Endometrium (tissue), 2 donors: ENCODE data around the gene GPRC5D.

Experiments used
- FAIRE-seq: peaks from 2 replicates; lab custom pipeline; 2012; peaks lifted over from hg19 to GRCh38; lab: Jason Lieb, UNC
- donor health status: control.
- donor health status: control.

The GPRC5D gene

DNA sequence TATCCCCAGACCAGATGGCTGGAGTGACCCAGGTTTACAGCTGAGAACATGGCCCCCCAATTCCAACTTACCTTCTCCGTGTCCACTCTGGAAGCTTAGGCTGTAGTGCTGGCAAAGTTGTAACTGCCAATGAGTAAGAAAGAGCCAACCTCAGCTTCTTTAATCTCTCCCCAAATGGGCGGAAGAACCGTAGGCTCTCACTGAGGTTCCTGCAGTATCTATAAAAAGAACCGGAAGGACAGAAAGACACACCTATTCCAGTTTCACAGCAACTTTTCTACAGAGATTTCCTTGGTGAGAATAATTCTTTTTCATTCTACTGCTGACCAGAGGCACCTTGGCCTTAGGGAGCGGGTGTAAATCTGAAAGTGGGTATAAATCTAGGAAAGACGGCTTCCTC lies at the start of gene GPRC5D:
TSS of gene GPRC5D (minus strand) at position 135 of the 400 bp plus-strand sequence. CDS start 1,786 bp downstream, outside the sequence.
- no peak for FAIRE-seq

GRCh38 chr12:13001775-13002040 lies 49.7 kb upstream of the GPRC5D start:
- FAIRE-seq, result no peak

- no peak for FAIRE-seq
Observed at GRCh38 chr12:13000925-13001774, 49.2 kb upstream of the GPRC5D start.

DNA sequence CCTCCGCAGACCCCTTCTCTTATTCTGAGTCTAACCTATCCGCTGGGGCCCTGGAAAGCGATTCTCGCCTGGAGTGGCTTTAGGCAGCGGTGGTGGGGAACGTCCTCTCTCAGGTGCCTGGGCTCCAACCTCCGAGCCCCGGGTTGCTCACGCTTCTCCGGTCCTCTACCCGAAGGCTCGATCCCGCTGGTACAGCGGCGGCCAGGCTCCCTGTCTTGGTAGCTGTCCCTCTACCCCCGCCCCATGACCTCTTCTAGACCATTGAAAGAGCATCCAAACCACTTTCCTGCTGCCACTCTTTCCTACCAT lies 48.6 kb upstream of the GPRC5D start:
- FAIRE-seq, result no peak

DNA sequence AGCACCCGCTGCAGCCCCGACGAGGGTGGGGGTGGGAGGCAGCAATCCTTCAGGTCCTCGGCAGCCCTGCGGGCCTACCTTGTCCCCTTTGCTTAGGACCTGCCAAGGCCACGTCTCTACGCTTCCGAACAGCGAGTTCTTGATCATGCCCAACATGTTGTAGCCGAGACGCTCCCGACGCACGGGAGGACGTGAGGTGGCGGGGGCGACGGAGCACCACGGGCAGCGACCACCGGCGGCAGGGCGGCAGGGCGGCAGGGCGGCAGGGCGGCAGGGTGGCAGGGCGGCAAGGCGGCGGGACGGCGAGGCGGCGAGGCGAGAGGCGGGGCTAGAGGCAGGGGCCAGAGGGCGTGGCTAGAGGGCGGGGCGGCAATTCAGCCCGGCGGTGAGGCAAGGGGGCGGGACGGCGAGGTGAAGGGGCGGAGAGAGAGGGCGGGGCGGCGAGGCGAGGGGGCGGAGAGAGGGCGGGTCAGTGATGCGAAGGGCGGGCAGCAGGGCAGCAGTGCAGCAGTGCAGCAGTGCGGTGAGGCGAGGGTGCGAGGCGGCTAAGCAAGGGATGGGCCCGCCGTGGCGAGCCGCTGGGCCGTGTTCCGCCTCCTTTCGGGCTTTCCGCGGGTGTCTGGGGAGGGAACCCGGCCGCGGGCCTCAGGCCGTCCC lies 48.1 kb upstream of the GPRC5D start, which contains the start of gene HEBP1:
TSS of gene HEBP1 (minus strand) at position 307 of the 657 bp plus-strand sequence. CDS start at position 156, 151 bp downstream.
- FAIRE-seq, result no peak

DNA sequence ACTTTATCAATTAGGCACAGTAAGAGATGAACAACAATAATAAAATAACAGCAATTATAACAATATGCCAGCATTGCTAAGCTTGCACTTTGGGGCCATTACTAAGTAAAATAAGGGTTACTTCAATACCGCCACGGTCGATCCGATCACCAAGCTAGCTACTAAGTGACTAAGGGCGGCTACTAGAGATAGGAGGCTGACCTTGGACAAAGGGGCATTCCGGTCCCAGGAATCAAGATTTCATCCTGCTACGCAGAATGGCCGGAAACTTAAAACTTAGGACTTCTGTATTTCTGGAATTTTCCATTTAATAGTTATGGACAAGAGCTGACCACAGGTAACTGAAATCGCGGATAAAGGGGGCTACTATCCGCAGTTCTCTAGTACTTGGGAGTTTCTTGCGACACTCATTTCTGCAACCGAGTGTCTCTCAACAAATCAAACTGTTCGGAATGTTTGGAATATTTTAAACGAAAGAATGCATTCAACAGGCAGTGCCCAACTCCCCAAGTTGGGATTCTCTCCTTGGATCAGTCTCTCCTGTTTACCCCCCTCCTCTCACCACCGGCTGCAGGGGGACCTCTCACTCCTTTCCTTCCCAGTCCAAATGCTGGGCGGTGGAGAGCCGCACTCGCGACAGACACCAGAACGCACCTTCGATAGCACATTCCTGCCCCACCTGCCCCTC lies 47.4 kb upstream of the GPRC5D start:
- no peak for FAIRE-seq

- no peak for FAIRE-seq
Observed at GRCh38 chr12:12998248-12998647, 46.3 kb upstream of the GPRC5D start.

GRCh38 chr12:12997734-12998133 lies 45.8 kb upstream of the GPRC5D start:
- no peak for FAIRE-seq

- FAIRE-seq, result no peak
Observed at GRCh38 chr12:12997156-12997555, 45.2 kb upstream of the GPRC5D start.

GRCh38 chr12:12996209-12996608 lies 44.2 kb upstream of the GPRC5D start:
- no peak for FAIRE-seq

- no peak for FAIRE-seq
Observed at GRCh38 chr12:12995088-12995487, 43.1 kb upstream of the GPRC5D start.

DNA sequence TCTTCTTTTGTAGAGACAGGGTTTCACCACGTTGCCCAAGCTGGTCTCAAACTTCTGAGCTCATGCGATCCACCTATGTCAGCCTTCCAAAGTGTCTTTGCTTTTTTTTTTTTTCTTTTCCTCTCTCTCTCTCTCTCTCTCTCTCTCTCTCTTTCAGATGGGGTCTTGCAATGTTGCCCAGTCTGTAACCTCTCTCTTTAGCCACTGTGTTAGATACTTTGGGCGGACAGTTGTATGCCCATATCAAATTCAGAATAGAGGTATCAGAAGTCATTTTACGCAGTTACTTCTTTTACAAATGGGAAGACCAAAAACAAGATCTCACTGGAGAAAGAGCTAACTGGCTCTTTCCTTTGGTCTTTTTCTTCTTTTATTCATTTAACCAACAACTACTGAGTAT lies 41.4 kb upstream of the GPRC5D start:
- FAIRE-seq, result no peak

DNA sequence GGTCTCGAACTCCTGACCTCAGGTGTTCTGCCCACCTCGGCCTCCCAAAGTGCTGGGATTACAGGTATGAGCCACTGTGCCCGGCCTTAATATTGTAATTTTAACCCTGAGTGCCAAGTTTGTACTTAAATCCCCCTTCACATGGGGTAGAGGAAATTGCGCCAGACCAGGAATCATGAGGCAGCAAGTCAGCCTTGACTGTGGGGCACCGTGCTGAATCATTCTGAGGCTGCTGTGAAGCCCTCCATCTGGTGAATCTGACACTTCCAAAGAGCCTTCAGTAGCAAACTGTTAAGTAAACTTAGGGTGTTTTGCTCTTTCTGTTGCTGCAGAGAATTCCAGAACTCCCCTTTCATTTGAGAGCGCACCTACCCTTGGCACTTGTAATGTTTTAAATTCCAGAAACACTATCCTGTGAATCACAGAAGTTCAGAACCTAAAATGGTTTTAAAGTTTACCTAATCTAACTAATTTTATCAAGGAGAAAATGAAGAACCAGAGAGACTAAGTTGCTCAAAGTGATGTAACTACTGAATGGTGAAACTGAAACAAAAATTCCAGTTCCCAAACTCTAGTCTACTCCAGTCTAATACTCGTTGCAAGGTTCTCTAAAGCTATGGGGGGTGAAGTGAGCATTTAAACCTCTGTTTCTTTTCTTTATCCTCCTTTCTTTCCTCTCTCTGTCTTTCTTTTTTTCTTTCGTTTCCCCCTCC lies 40.6 kb upstream of the GPRC5D start:
- FAIRE-seq, result no peak

DNA sequence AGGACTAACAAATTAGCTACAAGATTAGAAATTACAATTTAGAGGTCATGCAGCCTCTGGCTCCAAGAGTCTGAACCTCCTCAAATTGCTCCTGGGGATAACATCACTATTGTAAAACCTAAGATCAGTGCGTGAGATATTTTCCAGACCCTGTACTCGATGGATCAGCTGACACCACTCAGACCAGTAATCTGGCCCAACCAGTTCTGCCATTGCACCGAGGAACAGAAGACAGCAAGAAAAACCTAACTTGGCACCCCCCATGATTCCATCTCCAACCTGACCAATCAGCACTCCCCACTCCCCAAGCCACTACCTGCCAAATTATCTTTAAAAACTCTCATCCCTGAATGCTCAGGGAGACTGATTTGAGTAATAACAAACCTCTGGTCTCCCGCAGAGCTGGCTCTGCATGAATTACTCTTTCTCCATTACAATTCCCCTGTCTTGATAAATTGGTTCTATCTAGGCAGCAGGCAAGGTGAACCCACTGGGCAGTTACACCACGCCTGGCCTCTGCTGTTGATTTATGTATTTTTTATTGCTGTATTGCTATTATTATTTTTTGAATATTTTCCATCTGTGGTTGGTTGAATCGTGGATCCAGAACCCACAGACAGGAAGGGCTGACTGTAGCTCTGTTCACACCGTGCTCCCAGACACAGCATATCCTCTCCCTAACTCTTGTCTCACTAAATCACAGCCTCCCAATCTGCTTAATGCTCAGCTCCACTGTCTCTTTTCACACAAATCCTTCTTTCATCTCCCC lies 38.9 kb upstream of the GPRC5D start:
- no peak for FAIRE-seq

DNA sequence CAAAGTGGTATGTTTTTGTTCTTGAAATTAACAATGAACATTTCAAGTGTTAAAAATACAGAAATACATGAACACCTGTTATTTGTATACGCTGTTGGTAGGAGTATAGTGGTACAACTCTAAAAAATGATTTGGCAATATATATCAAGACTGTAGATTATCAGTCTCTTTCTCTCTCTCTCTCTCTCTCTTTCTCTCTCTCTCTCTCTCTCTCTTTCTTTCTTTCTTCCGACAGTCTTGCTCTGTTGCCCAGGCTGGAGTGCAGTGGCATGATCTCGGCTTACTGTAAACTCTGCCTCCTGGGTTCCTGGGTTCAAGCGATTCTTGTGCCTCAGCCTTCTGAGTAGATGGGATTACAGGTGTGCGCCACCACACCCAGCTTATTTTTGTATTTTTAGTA lies 35.5 kb upstream of the GPRC5D start:
- FAIRE-seq, result no peak

DNA sequence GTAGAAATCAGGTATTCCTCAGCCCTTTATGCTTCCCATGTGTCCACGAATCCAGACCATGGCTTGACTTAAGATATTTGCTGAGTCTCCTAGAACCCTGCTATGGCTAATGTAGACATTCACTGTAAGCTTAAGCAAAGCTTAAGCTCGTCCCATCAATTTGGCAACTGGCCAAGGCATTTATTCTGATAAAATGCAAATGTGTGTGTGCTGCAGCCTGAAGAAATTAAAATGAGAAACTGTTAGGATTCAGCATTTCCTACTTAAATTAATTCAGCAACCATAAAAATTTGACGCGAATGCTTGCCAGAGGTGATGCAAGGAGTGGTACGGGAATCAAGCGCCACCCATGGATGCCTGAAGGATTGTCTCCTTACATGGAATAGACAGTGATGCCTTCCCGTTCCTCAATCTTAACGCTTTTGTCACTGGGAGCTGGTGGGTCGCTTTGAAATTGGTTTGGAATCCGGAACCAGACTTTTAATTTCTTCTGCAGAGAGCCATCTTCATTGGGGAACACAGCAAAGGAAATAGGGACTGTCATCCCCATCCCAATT lies 34.9 kb upstream of the GPRC5D start:
- no peak for FAIRE-seq

DNA sequence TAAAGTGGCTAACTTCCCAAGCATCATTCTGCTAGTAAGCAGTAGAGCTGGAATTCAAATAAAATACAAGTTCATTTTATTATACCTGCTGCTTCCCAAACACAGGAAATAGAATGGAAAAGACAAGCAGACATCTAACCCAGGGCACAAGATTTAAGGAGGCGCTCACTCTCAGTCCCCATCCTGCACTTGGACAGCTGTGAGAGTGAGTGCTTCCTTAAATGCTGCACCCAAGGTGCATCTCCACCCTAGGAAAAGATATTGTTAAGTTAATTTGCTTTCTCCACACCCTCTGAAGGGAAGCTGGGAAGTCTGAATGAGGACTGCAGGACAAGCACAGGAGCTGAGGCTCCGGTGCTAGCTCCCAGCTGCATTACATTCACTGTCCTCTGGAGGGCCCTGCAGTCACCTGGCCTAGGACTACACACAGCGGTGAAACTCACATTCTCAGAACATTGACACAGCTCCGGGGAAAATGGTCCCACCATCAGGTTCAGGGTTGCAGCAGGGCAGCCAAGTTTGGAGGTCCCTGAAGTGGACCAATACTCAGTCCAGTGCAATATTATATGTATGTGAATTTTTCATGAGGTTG lies 33.9 kb upstream of the GPRC5D start:
- FAIRE-seq, result no peak

DNA sequence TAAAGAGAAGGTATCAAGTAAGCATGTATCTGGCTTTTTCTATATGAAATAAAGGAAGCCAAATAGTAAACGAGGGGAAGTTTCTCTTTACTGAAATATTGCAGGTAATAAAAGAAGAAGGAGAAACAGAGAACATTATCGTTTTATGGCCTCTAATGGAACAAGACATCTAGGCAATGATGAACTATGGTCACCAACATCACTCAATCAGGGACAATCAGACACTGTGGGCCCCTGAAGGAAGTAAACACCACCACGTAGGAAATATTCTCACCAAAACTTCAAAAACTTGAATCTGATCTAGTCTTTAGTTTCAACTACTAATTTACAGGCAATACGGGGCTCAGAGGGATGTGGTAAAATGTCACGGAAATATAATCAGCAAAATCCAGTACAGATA lies 32.2 kb upstream of the GPRC5D start:
- FAIRE-seq, result no peak

DNA sequence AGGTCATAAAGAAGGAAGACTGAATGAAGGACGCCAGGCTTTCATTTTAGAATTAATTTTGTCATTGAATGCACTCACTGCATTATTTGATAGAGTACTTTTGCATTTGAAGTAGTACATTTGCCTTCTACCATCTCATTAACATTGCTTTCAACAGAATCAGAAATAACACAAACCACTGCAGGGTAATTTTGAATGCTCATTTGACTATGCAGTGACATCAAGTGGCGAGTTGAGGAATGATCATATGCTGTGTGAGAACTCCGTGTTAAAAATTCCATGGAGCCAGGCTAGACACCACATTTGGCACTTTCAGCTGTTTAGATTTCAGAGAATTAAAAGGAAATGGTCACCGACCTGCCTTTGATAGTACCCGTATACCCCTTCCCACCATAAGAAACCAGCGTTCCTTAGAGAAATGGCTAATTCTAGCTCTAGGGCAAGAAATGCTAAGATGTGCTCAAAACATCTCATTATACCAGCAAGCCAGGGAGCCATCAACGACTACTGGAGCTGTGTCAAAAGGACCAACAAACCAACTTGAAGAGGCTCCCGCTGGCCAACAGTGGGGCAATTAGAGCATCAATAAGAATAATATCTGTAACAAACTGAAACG lies 31.6 kb upstream of the GPRC5D start:
- FAIRE-seq, result peak; percentile 82

GRCh38 chr12:12982331-12982730 lies 30.4 kb upstream of the GPRC5D start:
- FAIRE-seq, result no peak
